Activated CD4-positive, alpha-beta T cell treated with anti-CD3 and anti-CD28 coated beads, Interleukin-2, amount 10 ng/mL, durations not matched to agents 24 days and 14 days (primary cell): ENCODE results near the gene CHTF18. TPM values are rescaled to one million over a fixed set of nuclear protein-coding genes. Genes with fewer than 3 reads are reported as not detected.
A peak's percentile ranks its signal among the peaks of the same experiment; 100 is the strongest.
"Not testable (repeated sequence)": the region's sequence is repeated elsewhere in the genome, so short reads cannot be mapped to it uniquely, and the experiment has no call there.

Source experiments
- DNase-seq: peaks from one replicate; pipeline ENCODE4 v3.0.0; 2022
- H3K27ac Mint-ChIP-seq: one replicate; pipeline ENCODE4 v1.8.0; 2022; ENCODE audit warnings: mild to moderate bottlenecking, mixed read lengths
- H3K27me3 Mint-ChIP-seq: one replicate; pipeline ENCODE4 v1.8.0; 2022; ENCODE audit warnings: mixed read lengths
- H3K36me3 Mint-ChIP-seq: one replicate; pipeline ENCODE4 v1.8.0; 2022; ENCODE audit warnings: low read depth, mild to moderate bottlenecking, mixed read lengths
- H3K4me1 Mint-ChIP-seq: one replicate; pipeline ENCODE4 v1.8.0; 2021; ENCODE audit warnings: mixed read lengths
- H3K4me3 Mint-ChIP-seq: one replicate; pipeline ENCODE4 v1.8.0; 2022; ENCODE audit warnings: mild to moderate bottlenecking, moderate library complexity, mixed read lengths
- H3K9me3 Mint-ChIP-seq: one replicate; pipeline ENCODE4 v1.8.0; 2021; ENCODE audit warnings: mixed read lengths
- intact Hi-C: fragments of 100-400 bp; cut with micrococcal nuclease; formaldehyde crosslinking; loops from one replicate; pipeline ENCODE4 v1.15.1; 2023
- total RNA-seq: library from RNA; stranded (reverse); gene quantifications from 2 replicates; pipeline ENCODE4 v1.2.3, GENCODE V29; 2022

Gene CHTF18
- total RNA-seq, 1 donor from 2014 or later = 147 TPM

- peak; percentile 85 for DNase-seq
- no peaks in the 10 kb centered on the region for H3K36me3 Mint-ChIP-seq
Measured at GRCh38 chr16:813204-813915, 24.9 kb downstream of the CHTF18 start.

DNA sequence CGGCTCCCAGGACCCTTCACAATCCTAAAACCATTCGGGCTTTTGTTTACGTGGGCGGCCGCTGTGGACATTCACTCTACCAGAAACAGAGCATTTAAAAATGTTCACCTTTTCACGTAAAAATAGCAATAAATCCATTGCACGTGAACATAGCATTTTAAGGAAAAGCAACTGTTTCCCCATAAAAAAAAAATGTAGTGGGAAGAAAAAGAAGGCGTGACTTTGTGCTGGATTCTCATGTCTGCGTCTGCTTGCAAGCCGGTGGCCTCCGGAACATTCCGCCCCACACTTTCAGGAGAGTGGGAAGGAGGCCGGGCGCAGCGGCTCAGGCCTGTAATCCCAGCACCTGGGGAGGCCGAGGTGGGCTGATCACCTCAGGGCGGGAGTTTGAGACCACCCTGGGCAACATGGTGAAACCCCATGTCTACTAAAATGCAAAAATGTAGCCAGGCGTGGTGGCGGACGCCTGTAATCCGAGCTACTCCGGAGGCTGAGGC is 25.5 kb downstream of the CHTF18 start:
- intact Hi-C loops = loop anchor here (5.0 kb wide), 1 partner anchor 243 kb away; no protein-coding TSS in a partner anchor
- Mint-ChIP-seq H3K4me3 (no peak overlapping the region), H3K36me3 (no peaks in the 10 kb centered on the region), H3K4me1 (peaks cover 3% of the 10 kb centered on the region), H3K27me3 (peaks cover 17% of the 10 kb centered on the region), H3K9me3 (no peaks in the 10 kb centered on the region), H3K27ac (no peak overlapping the region)
- no peak for DNase-seq

More at GRCh38 chr16:813204-813915, 24.9 kb downstream of the CHTF18 start:
- H3K27ac Mint-ChIP-seq = no peak overlapping the region
- H3K4me3 Mint-ChIP-seq = no peak overlapping the region
- intact Hi-C loops = loop anchor here (5.0 kb wide), 1 partner anchor 244 kb away; no protein-coding TSS in a partner anchor
- peaks cover 7% of the 10 kb centered on the region for H3K4me1 Mint-ChIP-seq
- no peaks in the 10 kb centered on the region for H3K9me3 Mint-ChIP-seq
- peaks cover 17% of the 10 kb centered on the region for H3K27me3 Mint-ChIP-seq

DNA sequence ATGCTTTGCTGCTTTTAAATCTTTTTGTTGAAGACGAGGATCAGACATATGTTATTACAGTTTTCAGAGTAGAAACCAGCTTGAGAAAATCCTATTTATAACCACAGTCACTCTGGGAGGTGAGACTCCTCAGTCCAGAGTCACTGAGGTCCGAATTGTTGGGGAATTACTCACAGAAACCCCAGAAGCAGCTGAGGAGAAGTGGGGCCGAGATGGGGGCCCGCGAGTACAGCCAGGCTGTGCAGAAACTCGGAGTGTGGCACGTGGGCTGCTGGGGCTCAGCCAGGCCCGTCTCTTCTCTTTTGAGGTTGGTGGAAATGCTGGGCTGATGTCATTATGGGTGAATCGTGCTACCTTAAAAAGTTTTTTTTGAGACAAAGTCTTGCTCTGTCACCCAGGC is 26.6 kb downstream of the CHTF18 start:
- no peak overlapping the region for H3K27ac Mint-ChIP-seq
- no peaks in the 10 kb centered on the region for H3K9me3 Mint-ChIP-seq
- peaks cover 20% of the 10 kb centered on the region for H3K27me3 Mint-ChIP-seq
- H3K4me3 Mint-ChIP-seq = no peak overlapping the region
- no peak for DNase-seq
- intact Hi-C loops = loop anchor here (5.0 kb wide), 1 partner anchor 242 kb away; no protein-coding TSS in a partner anchor
- no peaks in the 10 kb centered on the region for H3K36me3 Mint-ChIP-seq
- peaks cover 3% of the 10 kb centered on the region for H3K4me1 Mint-ChIP-seq

GRCh38 chr16:815861-816260 is 27.4 kb downstream of the CHTF18 start:
- Mint-ChIP-seq H3K4me1 (peaks cover 5% of the 10 kb centered on the region), H3K36me3 (no peaks in the 10 kb centered on the region), H3K27me3 (peaks cover 21% of the 10 kb centered on the region), H3K9me3 (no peaks in the 10 kb centered on the region), H3K27ac (no peak overlapping the region), H3K4me3 (no peak overlapping the region)
- DNase-seq = no peak
- intact Hi-C loops = no loop called here

GRCh38 chr16:817001-817906 is 28.8 kb downstream of the CHTF18 start:
- H3K4me3 Mint-ChIP-seq = no peak overlapping the region
- H3K36me3 Mint-ChIP-seq = no peaks in the 10 kb centered on the region
- H3K27me3 Mint-ChIP-seq = peaks cover 18% of the 10 kb centered on the region
- intact Hi-C loops = no loop called here
- H3K27ac Mint-ChIP-seq = no peak overlapping the region
- no peaks in the 10 kb centered on the region for H3K9me3 Mint-ChIP-seq
- H3K4me1 Mint-ChIP-seq = peaks cover 5% of the 10 kb centered on the region
- DNase-seq = no peak

DNA sequence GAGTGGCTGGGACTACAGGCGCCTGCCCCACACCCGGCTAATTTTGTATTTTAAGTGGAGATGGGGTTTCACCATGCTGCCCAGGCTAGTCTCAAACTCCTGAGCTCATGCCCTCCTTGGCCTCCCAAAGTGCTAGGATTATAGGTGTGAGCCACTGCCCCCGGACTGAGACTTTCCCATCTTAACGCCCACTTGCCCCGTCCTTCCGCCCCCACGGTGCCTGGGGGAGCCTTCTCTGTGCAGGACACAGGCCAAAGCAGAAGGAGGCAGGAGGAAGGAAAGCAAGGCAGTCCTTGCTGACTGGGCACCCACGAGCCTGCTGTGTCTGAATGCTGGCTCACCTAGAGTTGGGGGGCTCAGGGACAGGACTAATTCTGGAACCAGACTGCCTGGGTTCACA is 29.7 kb downstream of the CHTF18 start:
- H3K4me3 Mint-ChIP-seq = no peak overlapping the region
- no peak overlapping the region for H3K27ac Mint-ChIP-seq
- peaks cover 5% of the 10 kb centered on the region for H3K4me1 Mint-ChIP-seq
- H3K27me3 Mint-ChIP-seq = peaks cover 13% of the 10 kb centered on the region
- intact Hi-C loops = no loop called here
- H3K9me3 Mint-ChIP-seq = no peaks in the 10 kb centered on the region
- no peaks in the 10 kb centered on the region for H3K36me3 Mint-ChIP-seq
- DNase-seq = no peak

DNA sequence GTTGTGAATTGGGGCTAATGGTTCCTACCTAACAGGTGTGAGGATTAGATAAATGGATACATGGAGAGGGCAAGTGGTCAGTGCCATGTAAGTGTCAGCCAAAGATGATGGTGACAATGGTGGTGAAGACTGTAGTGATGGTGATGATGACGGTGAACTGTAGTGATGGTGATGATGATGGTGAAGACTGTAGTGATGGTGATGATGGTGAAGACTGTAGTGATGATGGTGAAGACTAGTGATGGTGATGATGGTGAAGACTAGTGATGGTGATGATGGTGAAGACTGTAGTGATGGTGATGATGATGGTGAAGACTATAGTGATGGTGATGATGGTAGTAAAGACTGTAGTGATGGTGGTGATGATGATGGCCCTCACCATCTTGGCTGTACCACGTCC is 30.2 kb downstream of the CHTF18 start:
- no peak for DNase-seq
- intact Hi-C loops = no loop called here
- Mint-ChIP-seq H3K4me1 (peaks cover 5% of the 10 kb centered on the region), H3K36me3 (no peaks in the 10 kb centered on the region), H3K9me3 (no peaks in the 10 kb centered on the region), H3K27ac (no peak overlapping the region), H3K4me3 (no peak overlapping the region), H3K27me3 (peaks cover 13% of the 10 kb centered on the region)

DNA sequence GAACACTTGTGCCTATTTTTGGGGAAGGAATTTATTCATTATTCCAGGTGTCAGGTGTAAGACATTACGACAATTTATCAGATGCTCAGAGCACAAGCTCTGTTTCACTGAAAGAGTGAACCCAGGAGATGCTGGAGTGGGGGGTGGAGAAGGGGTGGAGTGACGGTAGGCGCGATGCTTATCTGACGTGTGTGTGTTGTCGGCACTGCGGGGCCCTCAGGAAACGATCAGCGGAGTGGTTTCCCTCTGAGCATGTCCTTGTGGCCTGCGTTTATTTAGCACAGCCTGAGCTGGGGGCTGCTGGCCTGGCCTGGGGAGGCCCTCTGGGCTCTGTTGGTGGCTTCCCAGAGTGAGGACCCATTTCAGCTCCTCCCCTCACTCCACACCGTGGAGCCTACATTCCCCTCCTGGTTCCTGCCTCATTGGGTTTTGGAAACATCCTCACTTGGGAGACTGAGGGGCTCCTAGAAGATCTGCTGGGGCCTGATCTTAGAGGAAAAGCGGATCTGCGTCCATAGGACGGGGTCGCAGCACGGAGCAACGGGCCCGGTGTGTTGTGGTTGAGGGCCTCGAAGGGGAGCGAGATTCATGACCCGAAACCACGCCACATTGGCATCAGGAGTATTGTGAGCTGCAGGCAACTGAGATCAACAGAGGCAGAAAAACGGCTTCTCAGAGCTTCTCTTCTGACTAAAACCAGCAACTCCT is 31.1 kb downstream of the CHTF18 start:
- peaks cover 5% of the 10 kb centered on the region for H3K4me1 Mint-ChIP-seq
- H3K27me3 Mint-ChIP-seq = peaks cover 9% of the 10 kb centered on the region
- peak; percentile 75 for DNase-seq
- intact Hi-C loops = no loop called here
- no peaks in the 10 kb centered on the region for H3K36me3 Mint-ChIP-seq
- H3K9me3 Mint-ChIP-seq = no peaks in the 10 kb centered on the region
- H3K27ac Mint-ChIP-seq = no peak overlapping the region
- no peak overlapping the region for H3K4me3 Mint-ChIP-seq

GRCh38 chr16:820044-820408 is 31.6 kb downstream of the CHTF18 start:
- DNase-seq, H3K27ac Mint-ChIP-seq, H3K36me3 Mint-ChIP-seq, H3K9me3 Mint-ChIP-seq, H3K4me3 Mint-ChIP-seq, H3K27me3 Mint-ChIP-seq, H3K4me1 Mint-ChIP-seq, intact Hi-C loops: not testable (repeated sequence)

DNA sequence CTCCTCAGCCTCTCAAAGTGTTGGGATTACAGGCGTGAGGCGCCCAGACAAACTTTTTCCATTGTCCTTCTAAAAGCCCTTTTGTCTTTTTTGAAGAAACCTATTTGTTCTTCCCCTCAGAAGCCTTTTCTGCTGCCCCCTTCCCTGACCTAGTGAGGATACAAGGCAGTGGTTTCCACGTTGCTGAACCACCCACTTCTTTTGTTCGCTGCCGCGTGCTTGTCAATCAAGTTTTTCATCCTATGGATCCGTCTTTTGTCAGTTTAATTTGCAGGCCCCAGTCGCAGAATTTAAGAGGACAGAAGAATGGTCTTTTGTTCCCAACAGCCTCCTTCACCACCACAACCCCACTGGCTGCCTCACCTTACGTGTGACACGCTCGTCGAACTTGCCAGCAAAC is 32.3 kb downstream of the CHTF18 start:
- no peaks in the 10 kb centered on the region for H3K9me3 Mint-ChIP-seq

DNA sequence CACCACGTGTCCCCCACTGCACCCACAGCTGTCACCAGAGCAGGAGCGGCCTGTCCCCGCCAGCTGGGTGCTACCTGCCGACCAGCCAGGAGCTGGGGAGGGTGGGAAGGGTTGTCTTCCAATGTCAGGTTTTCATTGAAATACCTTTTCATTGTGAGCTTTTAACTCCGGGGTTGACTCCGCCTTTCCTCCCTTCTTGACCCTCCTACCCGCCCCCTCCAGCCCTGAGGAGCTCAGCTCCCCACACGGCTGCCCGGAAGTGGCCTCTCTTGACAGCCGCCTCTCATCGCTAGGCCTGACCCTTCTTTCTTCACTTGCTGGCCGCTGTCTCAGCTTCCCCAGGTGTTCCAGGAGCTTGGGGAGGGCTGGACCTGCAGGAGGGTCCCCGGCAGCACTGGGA is 33.3 kb downstream of the CHTF18 start:
- intact Hi-C loops = no loop called here
- H3K4me1 Mint-ChIP-seq = peaks cover 5% of the 10 kb centered on the region
- no peak overlapping the region for H3K27ac Mint-ChIP-seq
- H3K9me3 Mint-ChIP-seq = no peaks in the 10 kb centered on the region
- DNase-seq = no peak
- H3K27me3 Mint-ChIP-seq = peaks cover 4% of the 10 kb centered on the region
- no peaks in the 10 kb centered on the region for H3K36me3 Mint-ChIP-seq
- H3K4me3 Mint-ChIP-seq = no peak overlapping the region

More for the DNA sequence above, 32.3 kb downstream of the CHTF18 start:
- Mint-ChIP-seq H3K4me3 (no peak overlapping the region), H3K27me3 (peaks cover 6% of the 10 kb centered on the region), H3K4me1 (peaks cover 5% of the 10 kb centered on the region), H3K36me3 (no peaks in the 10 kb centered on the region), H3K27ac (no peak overlapping the region)
- DNase-seq = no peak
- intact Hi-C loops = no loop called here

DNA sequence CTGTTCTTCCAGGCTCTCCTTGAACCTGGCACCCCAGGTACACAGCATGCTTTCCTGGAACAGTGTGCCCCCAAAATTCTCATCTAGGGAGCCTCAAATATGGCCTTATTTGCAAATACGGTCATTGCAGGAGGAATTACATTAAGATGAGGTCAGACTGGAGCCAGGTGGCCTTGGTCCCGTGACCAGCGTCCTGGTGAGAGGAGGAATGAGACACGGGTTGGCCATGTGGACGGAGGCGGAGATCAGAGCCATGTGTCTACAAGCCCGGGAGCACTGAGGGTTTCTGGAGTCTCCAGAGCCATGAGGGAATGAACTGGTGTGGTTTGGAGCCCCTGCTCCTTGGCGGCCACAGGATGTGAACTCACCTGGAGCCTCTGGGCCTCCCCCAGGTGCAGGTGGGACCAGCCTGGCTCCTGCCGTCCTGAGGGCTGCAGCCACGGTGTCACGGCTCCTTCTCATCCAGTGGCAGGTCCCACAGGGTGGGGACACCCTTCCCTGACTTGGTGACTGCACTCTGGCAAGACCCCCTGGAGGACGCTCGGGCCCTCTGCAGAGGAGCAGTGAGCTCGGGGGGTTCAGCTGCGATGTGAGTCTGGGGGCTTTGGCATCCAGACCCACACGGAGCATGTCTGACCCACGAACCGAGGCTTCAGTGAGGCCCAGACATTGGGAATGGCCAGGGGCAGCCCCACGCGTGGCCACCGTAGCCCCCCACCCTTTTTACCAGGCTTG is 33.9 kb downstream of the CHTF18 start:
- H3K4me1 Mint-ChIP-seq = peaks cover 5% of the 10 kb centered on the region
- intact Hi-C loops = no loop called here

GRCh38 chr16:822909-823297 is 34.5 kb downstream of the CHTF18 start:
- intact Hi-C loops = no loop called here
- no peak for DNase-seq
- Mint-ChIP-seq H3K4me3 (no peak overlapping the region), H3K4me1 (peaks cover 5% of the 10 kb centered on the region), H3K36me3 (no peaks in the 10 kb centered on the region), H3K27me3 (peaks cover 4% of the 10 kb centered on the region), H3K9me3 (no peaks in the 10 kb centered on the region), H3K27ac (no peak overlapping the region)

More for the DNA sequence above, 33.9 kb downstream of the CHTF18 start:
- Mint-ChIP-seq H3K4me3 (no peak overlapping the region), H3K9me3 (no peaks in the 10 kb centered on the region), H3K27ac (no peak overlapping the region), H3K36me3 (no peaks in the 10 kb centered on the region), H3K27me3 (peaks cover 4% of the 10 kb centered on the region)
- DNase-seq = no peak
